Measurements from ENCODE around the gene MESP2.

GRCh38 chr15:89827829-89828228 is 51.7 kb downstream of the MESP2 start:
- TF ChIP-seq POLR2AphosphoS5 (IDR thresholded peaks at IDR 0.05; ENCODE audit: low read depth, low read length) (no peak), REST (IDR thresholded peaks at IDR 0.05; ENCODE audit: low read depth, low read length) (no peak), EZH2phosphoT487 (IDR thresholded peaks at IDR 0.05; ENCODE audit: borderline replicate concordance, low read depth) (no peak), TAF1 (IDR thresholded peaks at IDR 0.05; ENCODE audit: borderline replicate concordance, low read depth, low read length) (no peak), CTCF (IDR thresholded peaks at IDR 0.05) (no peak), MAX (IDR thresholded peaks at IDR 0.05; ENCODE audit: low read depth) (no peak), RAD21 (IDR thresholded peaks at IDR 0.05; ENCODE audit: low read length) (no peak), ZBTB33 (IDR thresholded peaks at IDR 0.05; ENCODE audit: borderline replicate concordance, low read depth) (no peak), EP300 (IDR thresholded peaks at IDR 0.05; ENCODE audit: borderline replicate concordance in 1 of 2, low read depth in 1 of 2, low read length in 1 of 2) (no peak), FOXM1 (IDR thresholded peaks at IDR 0.05; ENCODE audit: low read depth) (no peak), SIN3A (IDR thresholded peaks at IDR 0.05; ENCODE audit: borderline replicate concordance, low read depth, low read length) (no peak), YY1 (IDR thresholded peaks at IDR 0.05; ENCODE audit: low read depth) (no peak)

Data from SK-N-SH (cell line).